HepG2 (cell line): ENCODE data around the gene DAB1. TPM values are rescaled to one million over a fixed set of nuclear protein-coding genes. Genes with fewer than 3 reads are reported as not detected.

ENCODE experiments used
- ATRX ChIP-seq: sonication (generic); formaldehyde crosslinking; IDR thresholded peaks from 2 replicates; pipeline ENCODE4 v1.4.0; 2020; ENCODE audit warnings: missing genetic modification reagents, borderline replicate concordance
- BORCS8-MEF2B ChIP-seq: sonication (generic); formaldehyde crosslinking; IDR thresholded peaks from 2 replicates; pipeline ENCODE4 v1.8.0; 2022; ENCODE audit warnings: mild to moderate bottlenecking, missing genetic modification reagents
- NFYB ChIP-seq: sonication (generic); formaldehyde crosslinking; IDR thresholded peaks from 2 replicates; pipeline ENCODE4 v1.4.0; 2020; ENCODE audit warnings: missing genetic modification reagents
- PAF1 ChIP-seq: IDR thresholded peaks from 2 replicates; pipeline ENCODE4 v1.6.1; 2016; ENCODE audit warnings: missing genetic modification reagents, missing compliant biosample characterization
- PLSCR1 ChIP-seq: sonication (generic); formaldehyde crosslinking; IDR thresholded peaks from 2 replicates; pipeline ENCODE4 v1.5.0; 2020; ENCODE audit warnings: missing genetic modification reagents, mild to moderate bottlenecking, borderline replicate concordance
- SNAPC2 ChIP-seq: sonication (generic); formaldehyde crosslinking; IDR thresholded peaks from 2 replicates; pipeline ENCODE4 v1.8.1; 2022; ENCODE audit warnings: mild to moderate bottlenecking, missing genetic modification reagents
- SNRNP70 ChIP-seq: fragments of 200-400 bp; formaldehyde crosslinking; IDR thresholded peaks from 2 replicates; pipeline ENCODE4 v1.6.1; 2017; ENCODE audit warnings: mild to moderate bottlenecking, low read depth, low read length, moderate library complexity
- ZBTB21 ChIP-seq: sonication (generic); formaldehyde crosslinking; IDR thresholded peaks from 2 replicates; pipeline ENCODE4 v1.4.0; 2020; ENCODE audit warnings: missing genetic modification reagents
- ZC3H13 ChIP-seq: sonication (generic); formaldehyde crosslinking; IDR thresholded peaks from 2 replicates; pipeline ENCODE4 v1.8.1; 2023; ENCODE audit warnings: mild to moderate bottlenecking, missing genetic modification reagents, moderate library complexity
- ZFP91 ChIP-seq: sonication (generic); formaldehyde crosslinking; IDR thresholded peaks from 2 replicates; pipeline ENCODE4 v1.9.0; 2022; ENCODE audit warnings: missing genetic modification reagents, mild to moderate bottlenecking, borderline replicate concordance
- ZNF224 ChIP-seq: sonication (generic); formaldehyde crosslinking; IDR thresholded peaks from 2 replicates; pipeline ENCODE4 v1.5.0; 2020; ENCODE audit warnings: mild to moderate bottlenecking, missing genetic modification reagents
- ZNF431 ChIP-seq: sonication (generic); formaldehyde crosslinking; IDR thresholded peaks from 2 replicates; pipeline ENCODE4 v1.9.0; 2022; ENCODE audit warnings: missing genetic modification reagents, low read depth, mild to moderate bottlenecking, borderline replicate concordance
- ZNF562 ChIP-seq: sonication (generic); formaldehyde crosslinking; IDR thresholded peaks from 2 replicates; pipeline ENCODE4 v1.8.0; 2022; ENCODE audit warnings: missing genetic modification reagents, borderline replicate concordance
- ZNF609 ChIP-seq: sonication (generic); formaldehyde crosslinking; IDR thresholded peaks from 2 replicates; pipeline ENCODE4 v1.4.0; 2020; ENCODE audit warnings: mild to moderate bottlenecking, missing genetic modification reagents, borderline replicate concordance
- ZSCAN12 ChIP-seq: sonication (generic); formaldehyde crosslinking; IDR thresholded peaks from 2 replicates; pipeline ENCODE4 v1.9.0; 2021; ENCODE audit warnings: mild to moderate bottlenecking, missing genetic modification reagents
- polyA plus RNA-seq, 8 experiments: library from polyadenylated mRNA; depleted of rRNA in 3 of 8; stranded (reverse) in 7 of 8; unstranded in 1 of 8; fragments of >200 nt; fragmentation: Illumina TruSeq in 4 of 8; extraction: Trizol in 4 of 8; gene quantifications; 2 replicates each; pipeline versions ENCODE4 v1.2.1 to v1.2.3, GENCODE V29; 2011 to 2016; ENCODE audit warnings: low read depth in 4 of 8, missing spikeins in 1 of 8, mixed read lengths in 1 of 8; ENCODE audit not compliant: insufficient read depth in 1 of 8
- total RNA-seq, 5 experiments: library from RNA; depleted of rRNA; stranded (reverse); fragments of >200 nt; fragmentation: Illumina TruSeq; extraction: Trizol; gene quantifications; 2 replicates each; pipeline ENCODE4 v1.2.3, GENCODE V29; 2016; ENCODE audit warnings: low read depth in 1 of 5
- TF ChIP-seq, protein P1 (sequence below): sonication (generic); formaldehyde crosslinking; IDR thresholded peaks from 2 replicates; pipeline ENCODE4 v1.5.0; 2020; ENCODE audit warnings: mild to moderate bottlenecking, low read depth, missing genetic modification reagents, borderline replicate concordance

The DAB1 gene
- total and polyA plus RNA-seq, 2 of the 13 experiments (the other 11 are each of a cell fraction or from before 2014, with no cell fraction given), result 0.04 to 0.13 TPM

DNA sequence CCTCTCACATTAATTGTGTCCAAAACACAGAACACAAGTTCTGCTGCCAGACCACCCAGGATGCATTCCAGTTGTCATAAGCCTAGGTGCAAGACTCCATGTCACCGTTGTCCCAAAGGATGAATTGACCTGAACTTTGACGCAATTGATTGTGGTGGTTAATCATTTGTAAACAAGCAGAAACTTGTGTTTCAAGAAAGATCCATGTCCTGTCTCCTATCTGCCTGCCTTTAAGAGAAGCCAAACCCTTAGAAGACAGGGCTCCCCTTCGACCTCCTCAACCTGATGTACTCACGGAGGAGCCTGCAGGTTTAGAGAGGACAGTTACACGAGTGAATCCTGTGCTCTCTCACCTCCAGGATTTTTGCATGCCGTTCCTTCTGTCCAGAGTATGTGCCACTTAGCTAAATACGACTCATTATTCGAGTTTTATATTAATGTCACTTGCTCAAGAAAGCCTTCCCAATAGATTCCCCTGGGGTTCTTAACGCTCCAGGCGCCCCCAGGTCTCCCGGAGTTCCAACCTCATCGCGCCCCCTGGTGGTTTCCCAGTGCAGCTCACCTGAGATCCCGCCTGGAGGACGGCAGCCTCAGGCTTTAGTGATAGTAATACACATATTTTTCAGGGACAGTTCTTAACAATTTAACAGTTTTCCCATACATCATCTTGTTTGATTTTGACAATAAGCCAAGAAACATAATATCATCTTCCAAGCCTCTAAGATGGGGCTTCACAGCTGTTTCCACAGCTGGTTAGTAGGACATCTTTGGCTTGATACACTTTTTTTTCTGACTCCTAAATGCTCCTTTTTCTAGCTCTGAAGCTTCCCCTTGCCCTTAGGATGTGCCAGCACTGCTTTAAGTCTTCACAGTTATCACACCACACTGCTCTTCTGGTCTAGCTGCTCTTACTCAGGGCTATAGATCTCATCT, 455.7 kb downstream of the DAB1 start (continued):
- TF ChIP-seq ZNF609 (no peak), ATRX (no peak), NFYB (CRISPR knock-in tag) (no peak), ZNF431 (CRISPR knock-in tag) (no peak), BORCS8-MEF2B (CRISPR knock-in tag) (no peak), ZC3H13 (CRISPR knock-in tag) (no peak), ZSCAN12 (CRISPR knock-in tag) (no peak), ZFP91 (CRISPR knock-in tag) (no peak), ZNF562 (CRISPR knock-in tag) (no peak), PLSCR1 (no peak), ZNF224 (CRISPR knock-in tag) (0 out of 2 replicates have a peak, but pooled peaks have one; percentile 44), SNAPC2 (CRISPR knock-in tag) (no peak), PAF1 (no peak), SNRNP70 (no peak), ZBTB21 (CRISPR knock-in tag) (peak; percentile 64; the same call in 1 of the 2 replicates)
- TF ChIP-seq, protein P1, sequence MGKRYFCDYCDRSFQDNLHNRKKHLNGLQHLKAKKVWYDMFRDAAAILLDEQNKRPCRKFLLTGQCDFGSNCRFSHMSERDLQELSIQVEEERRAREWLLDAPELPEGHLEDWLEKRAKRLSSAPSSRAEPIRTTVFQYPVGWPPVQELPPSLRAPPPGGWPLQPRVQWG (CRISPR knock-in tag), result no peak
